ENCODE results near the gene HSPA2. TPM values are rescaled to one million over a fixed set of nuclear protein-coding genes. Genes with fewer than 3 reads are reported as not detected.

HSPA2 gene
- 2.0 and 3.8 TPM in 2 replicates for total RNA-seq

GRCh38 chr14:64540208-64541202 lies at the start of gene HSPA2:
Gene HSPA2 (plus strand): TSS chr14:64540741. CDS start chr14:64540850, 109 bp downstream.

GRCh38 chr14:64503434-64504309 lies 36.9 kb upstream of the HSPA2 start, which contains the start of gene ZBTB25:
Gene ZBTB25 (minus strand): TSS chr14:64503838. CDS start chr14:64490533, 13,305 bp downstream.

GRCh38 chr14:64504310-64504896 lies 36.1 kb upstream of the HSPA2 start, which contains the start of gene ZBTB1:
Gene ZBTB1 (plus strand): TSS chr14:64504770. CDS start chr14:64521505, 16,735 bp downstream.

GRCh38 chr14:64549791-64550620 lies 9.5 kb downstream of the HSPA2 start, which contains the start of gene PPP1R36:
Gene PPP1R36 (plus strand): TSS chr14:64549961. CDS start chr14:64549998, 37 bp downstream.

Small RNAs within 50 kb of the gene (small RNA-seq; reads per million reads assigned to genes)
- gene AL049869.4: not detected

Other genes starting within 250 kb of the HSPA2 start
- gene ESR2, start 246.4 kb upstream of the HSPA2 start, total RNA-seq: 0.27 and 0.50 TPM in 2 replicates
- gene MTHFD1, start 152.4 kb upstream of the HSPA2 start, total RNA-seq: 74.3 and 103 TPM in 2 replicates
- gene AKAP5, start 75.2 kb upstream of the HSPA2 start, total RNA-seq: 0.50 and 0.53 TPM in 2 replicates
- gene ZBTB25, start 36.9 kb upstream of the HSPA2 start, total RNA-seq: 6.9 and 8.0 TPM in 2 replicates
- gene ZBTB1, start 36.0 kb upstream of the HSPA2 start, total RNA-seq: 46.5 and 66.5 TPM in 2 replicates
- 0.29 and 0.40 TPM in 2 replicates for gene PPP1R36, start 9.2 kb downstream of the HSPA2 start, total RNA-seq
- gene PLEKHG3, start 163.7 kb downstream of the HSPA2 start, total RNA-seq: 4.5 and 5.1 TPM in 2 replicates